ENCODE results near the gene CPA4. TPM values are rescaled to one million over a fixed set of nuclear protein-coding genes. Genes with fewer than 3 reads are reported as not detected.

Gene CPA4
- total and polyA plus RNA-seq, 2 experiments from 2014 or later: 1.1 to 3.3 TPM

DNA sequence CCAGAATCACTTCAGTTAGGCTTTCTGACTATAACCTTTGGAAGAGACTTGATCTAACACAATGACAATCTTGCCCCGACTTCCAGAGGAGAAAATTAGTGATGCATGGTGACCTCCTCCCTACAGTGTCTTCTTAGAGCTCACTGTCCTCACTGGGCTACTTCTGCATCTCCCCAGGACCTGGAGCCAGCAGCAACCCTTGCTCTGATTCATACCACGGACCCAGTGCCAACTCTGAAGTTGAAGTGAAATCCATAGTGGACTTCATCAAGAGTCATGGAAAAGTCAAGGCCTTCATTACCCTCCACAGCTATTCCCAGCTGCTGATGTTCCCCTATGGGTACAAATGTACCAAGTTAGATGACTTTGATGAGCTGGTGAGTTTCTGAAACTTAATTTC is 13.7 kb upstream of the CPA4 start:
- Histone ChIP-seq H3K27ac (no peak overlapping the region), H3K27me3 (no peaks in the 10 kb centered on the region), H3K4me3 (no peak overlapping the region), H3K4me2 (no peak overlapping the region), H3K4me1 (ENCODE audit: insufficient read depth) (peaks cover 13% of the 10 kb centered on the region), H3K9me3 (ENCODE audit: low read depth) (no peaks in the 10 kb centered on the region), H3K36me3 (replicated peaks; ENCODE audit: insufficient read depth, low read depth) (no peaks in the 10 kb centered on the region), H3K79me2 (no peaks in the 10 kb centered on the region), H2AFZ (no peak overlapping the region), H3K9me2 (replicated peaks; ENCODE audit: insufficient read depth) (no peaks in the 10 kb centered on the region), H4K20me1 (ENCODE audit: insufficient read depth, poor library complexity, severe bottlenecking) (no peaks in the 10 kb centered on the region)
- no peak for DNase-seq (ENCODE audit: low spot score)
- whole genome bisulfite sequencing (ENCODE audit: low lambda C conversion rate, missing lambda C conversion rate): 93% methylated on average over 2 of the region's 2 CpGs
- TF ChIP-seq EZH2 (IDR thresholded peaks at IDR 0.05; ENCODE audit: borderline replicate concordance) (no peak), EZH2phosphoT487 (IDR thresholded peaks at IDR 0.05; ENCODE audit: low read depth, severe bottlenecking, unreplicated experiment) (no peak)
- TF ChIP-seq, protein P1, sequence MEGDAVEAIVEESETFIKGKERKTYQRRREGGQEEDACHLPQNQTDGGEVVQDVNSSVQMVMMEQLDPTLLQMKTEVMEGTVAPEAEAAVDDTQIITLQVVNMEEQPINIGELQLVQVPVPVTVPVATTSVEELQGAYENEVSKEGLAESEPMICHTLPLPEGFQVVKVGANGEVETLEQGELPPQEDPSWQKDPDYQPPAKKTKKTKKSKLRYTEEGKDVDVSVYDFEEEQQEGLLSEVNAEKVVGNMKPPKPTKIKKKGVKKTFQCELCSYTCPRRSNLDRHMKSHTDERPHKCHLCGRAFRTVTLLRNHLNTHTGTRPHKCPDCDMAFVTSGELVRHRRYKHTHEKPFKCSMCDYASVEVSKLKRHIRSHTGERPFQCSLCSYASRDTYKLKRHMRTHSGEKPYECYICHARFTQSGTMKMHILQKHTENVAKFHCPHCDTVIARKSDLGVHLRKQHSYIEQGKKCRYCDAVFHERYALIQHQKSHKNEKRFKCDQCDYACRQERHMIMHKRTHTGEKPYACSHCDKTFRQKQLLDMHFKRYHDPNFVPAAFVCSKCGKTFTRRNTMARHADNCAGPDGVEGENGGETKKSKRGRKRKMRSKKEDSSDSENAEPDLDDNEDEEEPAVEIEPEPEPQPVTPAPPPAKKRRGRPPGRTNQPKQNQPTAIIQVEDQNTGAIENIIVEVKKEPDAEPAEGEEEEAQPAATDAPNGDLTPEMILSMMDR (IDR thresholded peaks at IDR 0.05; ENCODE audit: poor library complexity): no peak

DNA sequence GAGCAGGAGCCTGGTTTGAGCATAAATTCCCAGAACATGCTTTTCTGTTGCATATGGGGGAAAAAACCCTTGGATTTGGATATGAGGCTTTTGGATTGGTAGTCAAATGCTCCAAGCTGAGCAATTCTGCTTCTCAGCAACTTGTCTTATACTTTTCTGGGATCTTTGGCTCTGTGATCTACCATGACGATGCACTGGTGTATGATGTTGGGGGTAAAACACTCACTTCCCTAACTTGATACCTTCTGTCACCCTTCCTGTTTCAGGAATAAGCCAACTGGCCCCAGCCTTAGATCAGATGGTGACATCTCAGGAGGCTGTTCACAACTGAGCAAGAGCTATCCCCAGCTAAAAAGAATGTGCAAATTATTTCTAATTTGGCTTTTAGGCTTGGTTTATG is 13.1 kb upstream of the CPA4 start:
- H3K4me2 ChIP-seq: no peak overlapping the region
- no peaks in the 10 kb centered on the region for H3K9me3 ChIP-seq (ENCODE audit: low read depth)
- no peak overlapping the region for H3K27ac ChIP-seq
- DNase-seq (ENCODE audit: low spot score): no peak
- no peaks in the 10 kb centered on the region for H3K27me3 ChIP-seq
- TF ChIP-seq EZH2 (IDR thresholded peaks at IDR 0.05; ENCODE audit: borderline replicate concordance): no peak
- H3K4me3 ChIP-seq: no peak overlapping the region
- H3K9me2 ChIP-seq (replicated peaks; ENCODE audit: insufficient read depth): no peaks in the 10 kb centered on the region
- no peaks in the 10 kb centered on the region for H4K20me1 ChIP-seq (ENCODE audit: insufficient read depth, poor library complexity, severe bottlenecking)
- H3K4me1 ChIP-seq (ENCODE audit: insufficient read depth): peaks cover 7% of the 10 kb centered on the region
- H3K79me2 ChIP-seq: no peaks in the 10 kb centered on the region
- 95% methylated on average over 1 of the region's 1 CpG for WGBS (ENCODE audit: low lambda C conversion rate, missing lambda C conversion rate)
- no peaks in the 10 kb centered on the region for H3K36me3 ChIP-seq (replicated peaks; ENCODE audit: insufficient read depth, low read depth)
- H2AFZ ChIP-seq: no peak overlapping the region

DNA sequence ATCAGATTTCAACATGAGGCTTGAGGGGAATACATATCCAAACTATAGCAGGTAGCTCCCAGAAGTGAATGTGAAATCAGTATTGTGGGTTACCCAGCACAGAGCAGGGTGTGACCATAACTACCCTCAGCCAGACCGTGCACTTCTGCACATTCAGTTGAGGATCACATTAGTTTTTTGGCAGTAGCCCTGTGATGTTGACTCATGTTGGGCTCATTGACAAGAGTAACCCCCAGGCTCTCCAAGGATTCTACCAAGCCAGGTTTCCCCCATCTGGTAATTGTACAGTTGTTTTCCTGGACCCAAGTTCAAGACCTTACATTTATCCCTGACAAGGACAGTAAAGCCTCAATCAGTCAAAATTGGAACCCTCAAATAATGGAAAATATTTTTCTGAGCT is 11.7 kb upstream of the CPA4 start:
- TF ChIP-seq, protein P1 (IDR thresholded peaks at IDR 0.05; ENCODE audit: poor library complexity): no peak
- TF ChIP-seq EZH2 (IDR thresholded peaks at IDR 0.05; ENCODE audit: borderline replicate concordance) (no peak), EZH2phosphoT487 (IDR thresholded peaks at IDR 0.05; ENCODE audit: low read depth, severe bottlenecking, unreplicated experiment) (no peak)
- DNase-seq (ENCODE audit: low spot score): no peak
- Histone ChIP-seq H3K79me2 (no peaks in the 10 kb centered on the region), H3K27me3 (no peaks in the 10 kb centered on the region), H3K9me3 (ENCODE audit: low read depth) (no peaks in the 10 kb centered on the region), H2AFZ (no peak overlapping the region), H3K36me3 (replicated peaks; ENCODE audit: insufficient read depth, low read depth) (no peaks in the 10 kb centered on the region), H3K27ac (no peak overlapping the region), H3K4me1 (ENCODE audit: insufficient read depth) (no peaks in the 10 kb centered on the region), H4K20me1 (ENCODE audit: insufficient read depth, poor library complexity, severe bottlenecking) (no peaks in the 10 kb centered on the region), H3K9me2 (replicated peaks; ENCODE audit: insufficient read depth) (no peaks in the 10 kb centered on the region), H3K4me3 (no peak overlapping the region), H3K4me2 (no peak overlapping the region)
- 91% methylated on average over 1 of the region's 1 CpG for WGBS (ENCODE audit: low lambda C conversion rate, missing lambda C conversion rate)

- Histone ChIP-seq H4K20me1 (ENCODE audit: insufficient read depth, poor library complexity, severe bottlenecking) (no peaks in the 10 kb centered on the region), H2AFZ (no peak overlapping the region), H3K4me3 (no peak overlapping the region), H3K4me2 (no peak overlapping the region), H3K9me3 (ENCODE audit: low read depth) (no peaks in the 10 kb centered on the region), H3K9me2 (replicated peaks; ENCODE audit: insufficient read depth) (no peaks in the 10 kb centered on the region), H3K4me1 (ENCODE audit: insufficient read depth) (no peaks in the 10 kb centered on the region), H3K27me3 (no peaks in the 10 kb centered on the region), H3K27ac (no peak overlapping the region), H3K79me2 (no peaks in the 10 kb centered on the region), H3K36me3 (replicated peaks; ENCODE audit: insufficient read depth, low read depth) (no peaks in the 10 kb centered on the region)
- TF ChIP-seq, protein P1 (IDR thresholded peaks at IDR 0.05; ENCODE audit: poor library complexity): no peak
- TF ChIP-seq EZH2 (IDR thresholded peaks at IDR 0.05; ENCODE audit: borderline replicate concordance) (no peak), EZH2phosphoT487 (IDR thresholded peaks at IDR 0.05; ENCODE audit: low read depth, severe bottlenecking, unreplicated experiment) (no peak)
- WGBS (ENCODE audit: low lambda C conversion rate, missing lambda C conversion rate): 89% methylated on average over 1 of the region's 1 CpG
- no peak for DNase-seq (ENCODE audit: low spot score)
Observed at GRCh38 chr7:130286881-130287280, 6.1 kb upstream of the CPA4 start.

Data from hepatocyte (in vitro differentiated cells).